Brain microvascular endothelial cell (primary cell): ENCODE measurements around the gene SCART1.

ENCODE experiments used
- DNase-seq: peaks from one replicate; pipeline ENCODE4 v3.0.0-alpha.2; 2020
- H3K27ac ChIP-seq: fragments of 250-450 bp; sonication (Bioruptor Pico); 2 replicates; pipeline ENCODE4 v1.5.1; 2020; ENCODE audit warnings: mild to moderate bottlenecking, moderate library complexity
- H3K27me3 ChIP-seq: fragments of 250-450 bp; sonication (Bioruptor Pico); replicated peaks from 2 replicates; pipeline ENCODE4 v1.5.1; 2020; ENCODE audit warnings: mild to moderate bottlenecking
- H3K36me3 ChIP-seq: fragments of 250-450 bp; sonication (Bioruptor Pico); replicated peaks from 2 replicates; pipeline ENCODE4 v1.5.1; 2020; ENCODE audit warnings: mild to moderate bottlenecking
- H3K4me3 ChIP-seq: 2 replicates; pipeline ENCODE4 v1.5.1; 2011; ENCODE audit warnings: low read depth, mild to moderate bottlenecking, control low read depth, low read length, moderate library complexity
- in situ Hi-C: cut with HindIII; loops from 2 replicates; pipeline ENCODE4 v1.10.0; 2017; ENCODE audit warnings: low sequenced_read_pairs, low pct_ligation_motif_present
- TF ChIP-seq, protein P1 (sequence below): IDR thresholded peaks from 2 replicates; pipeline ENCODE4 v1.5.1; 2011; ENCODE audit warnings: low read depth, mild to moderate bottlenecking, moderate library complexity, low read length, control low read depth, inconsistent platforms; ENCODE audit errors: missing control alignments

The SCART1 gene

GRCh38 chr10:133454204-133454893 lies 604 bp downstream of the SCART1 start:
- in situ Hi-C loops, result no loop called here
- Histone ChIP-seq H3K27me3 (no peaks in the 10 kb centered on the region), H3K4me3 (no peak overlapping the region), H3K36me3 (no peaks in the 10 kb centered on the region), H3K27ac (no peak overlapping the region)
- no peak for DNase-seq
- TF ChIP-seq, protein P1, sequence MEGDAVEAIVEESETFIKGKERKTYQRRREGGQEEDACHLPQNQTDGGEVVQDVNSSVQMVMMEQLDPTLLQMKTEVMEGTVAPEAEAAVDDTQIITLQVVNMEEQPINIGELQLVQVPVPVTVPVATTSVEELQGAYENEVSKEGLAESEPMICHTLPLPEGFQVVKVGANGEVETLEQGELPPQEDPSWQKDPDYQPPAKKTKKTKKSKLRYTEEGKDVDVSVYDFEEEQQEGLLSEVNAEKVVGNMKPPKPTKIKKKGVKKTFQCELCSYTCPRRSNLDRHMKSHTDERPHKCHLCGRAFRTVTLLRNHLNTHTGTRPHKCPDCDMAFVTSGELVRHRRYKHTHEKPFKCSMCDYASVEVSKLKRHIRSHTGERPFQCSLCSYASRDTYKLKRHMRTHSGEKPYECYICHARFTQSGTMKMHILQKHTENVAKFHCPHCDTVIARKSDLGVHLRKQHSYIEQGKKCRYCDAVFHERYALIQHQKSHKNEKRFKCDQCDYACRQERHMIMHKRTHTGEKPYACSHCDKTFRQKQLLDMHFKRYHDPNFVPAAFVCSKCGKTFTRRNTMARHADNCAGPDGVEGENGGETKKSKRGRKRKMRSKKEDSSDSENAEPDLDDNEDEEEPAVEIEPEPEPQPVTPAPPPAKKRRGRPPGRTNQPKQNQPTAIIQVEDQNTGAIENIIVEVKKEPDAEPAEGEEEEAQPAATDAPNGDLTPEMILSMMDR, result no peak

DNA sequence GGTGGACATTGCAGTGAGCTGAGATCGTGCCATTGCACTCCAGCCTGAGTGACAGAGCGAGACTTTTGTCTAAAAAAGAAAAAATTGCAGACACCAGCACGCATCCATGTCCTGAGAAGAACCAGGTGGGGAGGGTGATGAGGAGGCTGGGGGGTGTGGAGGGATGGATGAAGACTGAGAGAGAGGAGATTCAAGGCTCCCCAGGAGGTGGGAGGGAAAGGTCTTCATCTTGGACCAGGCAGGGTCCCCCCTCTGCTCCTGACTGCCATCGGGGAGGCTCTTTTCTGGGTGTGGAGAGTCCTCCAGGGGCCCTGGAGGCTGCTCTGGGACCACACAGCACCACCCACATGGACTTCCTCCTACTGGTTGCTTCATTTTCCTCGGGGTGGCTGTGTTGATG lies 1.5 kb downstream of the SCART1 start:
- Histone ChIP-seq H3K27me3 (no peaks in the 10 kb centered on the region), H3K4me3 (no peak overlapping the region), H3K36me3 (no peaks in the 10 kb centered on the region), H3K27ac (no peak overlapping the region)
- in situ Hi-C loops, result no loop called here
- TF ChIP-seq, protein P1, result no peak
- no peak for DNase-seq

GRCh38 chr10:133455611-133456031 lies 1.9 kb downstream of the SCART1 start:
- Histone ChIP-seq H3K27me3 (no peaks in the 10 kb centered on the region), H3K27ac (no peak overlapping the region), H3K4me3 (no peak overlapping the region), H3K36me3 (no peaks in the 10 kb centered on the region)
- in situ Hi-C loops, result no loop called here
- TF ChIP-seq, protein P1, result no peak
- no peak for DNase-seq

DNA sequence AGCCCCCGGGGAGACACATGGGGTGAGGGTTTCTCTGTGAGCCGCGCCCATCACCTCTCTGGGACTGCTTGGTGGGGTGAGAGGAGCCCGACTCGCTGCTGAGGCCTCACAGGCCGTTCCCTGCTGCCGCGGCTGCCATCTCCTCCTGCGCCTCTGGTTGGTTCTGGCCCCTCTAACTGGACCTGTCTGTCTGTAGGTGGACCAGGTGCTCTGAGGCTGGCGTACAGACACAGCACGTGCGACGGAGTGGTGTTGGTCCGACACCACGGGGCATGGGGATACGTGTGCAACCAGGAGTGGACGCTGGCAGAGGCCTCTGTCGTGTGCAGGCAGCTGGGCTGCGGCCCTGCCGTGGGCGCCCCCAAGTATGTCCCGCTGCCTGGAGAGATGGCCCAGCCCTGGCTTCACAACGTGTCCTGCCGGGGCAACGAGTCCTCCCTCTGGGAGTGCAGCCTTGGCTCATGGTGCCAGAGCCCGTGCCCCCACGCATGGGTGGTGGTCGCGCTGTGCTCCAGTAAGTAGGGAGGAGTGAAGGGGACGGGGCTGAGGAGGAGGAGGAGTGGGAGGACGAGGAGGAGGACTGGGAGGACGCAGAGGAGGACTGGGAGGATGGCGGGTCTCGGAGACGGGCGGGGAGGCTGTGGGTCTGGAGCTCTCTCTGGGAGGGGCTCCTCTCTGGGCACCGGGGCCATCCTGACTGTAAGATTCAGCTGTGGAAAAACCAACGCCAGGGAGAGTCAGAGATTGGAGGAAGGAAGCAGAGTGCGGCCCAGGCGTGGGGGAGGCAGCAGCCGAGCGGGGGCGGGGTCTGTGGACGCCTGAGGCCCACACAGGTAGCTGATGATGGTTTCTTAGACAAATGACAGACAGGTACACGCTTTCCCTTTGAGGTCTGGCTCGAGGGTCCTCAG lies 2.6 kb downstream of the SCART1 start:
- DNase-seq, result no peak
- Histone ChIP-seq H3K36me3 (no peaks in the 10 kb centered on the region), H3K27me3 (no peaks in the 10 kb centered on the region), H3K4me3 (no peak overlapping the region), H3K27ac (no peak overlapping the region)
- TF ChIP-seq, protein P1, result no peak
- in situ Hi-C loops, result no loop called here

GRCh38 chr10:133457100-133457841 lies 3.5 kb downstream of the SCART1 start:
- in situ Hi-C loops, result no loop called here
- Histone ChIP-seq H3K27me3 (no peaks in the 10 kb centered on the region), H3K36me3 (no peaks in the 10 kb centered on the region), H3K27ac (no peak overlapping the region), H3K4me3 (no peak overlapping the region)
- TF ChIP-seq, protein P1, result no peak
- no peak for DNase-seq
